RKO (cell line): ENCODE measurements around the gene TARBP1.

Experiments used
- DNase-seq: peaks from one replicate; pipeline ENCODE4 v3.0.0-alpha.2; 2016; ENCODE audit warnings: low spot score

Gene TARBP1

GRCh38 chr1:234345237-234345636 lies 133.7 kb downstream of the TARBP1 start:
- DNase-seq = no peak

GRCh38 chr1:234342774-234343173 lies 136.2 kb downstream of the TARBP1 start:
- no peak for DNase-seq
